ENCODE data around the gene TFPI. TPM values are rescaled to one million over a fixed set of nuclear protein-coding genes. Genes with fewer than 3 reads are reported as not detected.

The TFPI gene
- total RNA-seq, 2 donors from 2014 or later: 33.0 to 34.3 TPM

DNA sequence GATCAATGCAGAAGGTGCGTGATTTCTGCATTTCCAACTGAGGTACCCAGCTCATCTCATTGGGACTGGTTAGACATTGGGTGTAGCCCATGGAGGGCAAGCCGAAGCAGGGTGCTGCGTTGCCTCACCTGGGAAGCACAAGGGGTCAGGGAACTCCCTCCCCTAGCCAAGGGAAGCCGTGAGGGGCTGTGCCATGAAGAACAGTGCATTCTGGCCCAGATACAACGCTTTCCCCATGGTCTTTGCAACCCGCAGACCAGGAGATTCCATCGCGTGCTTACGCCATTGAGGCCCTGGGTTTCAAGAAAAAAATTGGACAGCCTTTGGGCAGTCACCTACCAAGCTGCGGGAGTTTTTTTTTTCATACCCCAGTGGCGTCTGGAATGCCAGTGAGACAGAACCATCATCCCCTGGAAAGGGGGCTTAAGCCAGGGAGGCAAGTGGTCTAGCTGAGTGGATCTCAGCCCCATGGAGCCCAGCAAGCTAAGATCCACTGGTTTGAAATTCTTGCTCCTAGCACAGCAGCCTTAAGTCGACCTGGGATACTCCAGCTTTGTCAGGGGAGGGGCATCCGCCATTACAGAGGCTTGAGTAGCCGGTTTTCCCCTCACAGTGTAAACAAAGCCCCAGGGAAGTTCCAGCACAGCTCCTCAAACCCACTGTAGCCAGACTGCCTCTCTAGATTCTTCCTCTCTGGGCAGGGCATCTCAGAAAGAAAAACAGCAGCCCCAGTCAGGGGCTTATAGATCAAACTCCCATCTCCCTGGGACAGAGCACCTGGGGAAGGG lies 21.7 kb downstream of the TFPI start:
- H3K4me1 ChIP-seq (ENCODE audit: control insufficient read depth, insufficient read depth, low read length): peaks cover 3% of the 10 kb centered on the region
- H3K27ac ChIP-seq (ENCODE audit: low read depth, low read length): no peak overlapping the region
- Mint-ChIP-seq H3K4me3 (no peak overlapping the region), H3K4me1 (peaks cover 22% of the 10 kb centered on the region), H3K27ac (peak overlapping the region; percentile 83), H3K27me3 (ENCODE audit: insufficient read depth) (peaks cover 1% of the 10 kb centered on the region), H3K36me3 (ENCODE audit: low read depth) (peaks cover 36% of the 10 kb centered on the region), H3K9me3 (peaks cover 46% of the 10 kb centered on the region)
- H3K36me3 ChIP-seq (ENCODE audit: control insufficient read depth, insufficient read depth, low read length): no peaks in the 10 kb centered on the region
- H3K27me3 ChIP-seq (ENCODE audit: control insufficient read depth, insufficient read depth, low read length, poor library complexity, severe bottlenecking): no peaks in the 10 kb centered on the region
- H3K9ac ChIP-seq (ENCODE audit: extremely low read depth, low read length, poor library complexity, severe bottlenecking): no peak overlapping the region
- WGBS, 2 experiments (ENCODE audit: insufficient coverage in 1 of 2, insufficient read length in 1 of 2): 91 to 92% methylated on average over 11 to 14 of the region's 14 CpGs
- TF ChIP-seq CTCF (conservative IDR thresholded peaks at IDR 0.05): no peak
- H3K4me3 ChIP-seq (ENCODE audit: low read length): no peak overlapping the region
- H3K9me3 ChIP-seq (ENCODE audit: control insufficient read depth, low read length): peaks cover 2% of the 10 kb centered on the region
- no peak for DNase-seq

DNA sequence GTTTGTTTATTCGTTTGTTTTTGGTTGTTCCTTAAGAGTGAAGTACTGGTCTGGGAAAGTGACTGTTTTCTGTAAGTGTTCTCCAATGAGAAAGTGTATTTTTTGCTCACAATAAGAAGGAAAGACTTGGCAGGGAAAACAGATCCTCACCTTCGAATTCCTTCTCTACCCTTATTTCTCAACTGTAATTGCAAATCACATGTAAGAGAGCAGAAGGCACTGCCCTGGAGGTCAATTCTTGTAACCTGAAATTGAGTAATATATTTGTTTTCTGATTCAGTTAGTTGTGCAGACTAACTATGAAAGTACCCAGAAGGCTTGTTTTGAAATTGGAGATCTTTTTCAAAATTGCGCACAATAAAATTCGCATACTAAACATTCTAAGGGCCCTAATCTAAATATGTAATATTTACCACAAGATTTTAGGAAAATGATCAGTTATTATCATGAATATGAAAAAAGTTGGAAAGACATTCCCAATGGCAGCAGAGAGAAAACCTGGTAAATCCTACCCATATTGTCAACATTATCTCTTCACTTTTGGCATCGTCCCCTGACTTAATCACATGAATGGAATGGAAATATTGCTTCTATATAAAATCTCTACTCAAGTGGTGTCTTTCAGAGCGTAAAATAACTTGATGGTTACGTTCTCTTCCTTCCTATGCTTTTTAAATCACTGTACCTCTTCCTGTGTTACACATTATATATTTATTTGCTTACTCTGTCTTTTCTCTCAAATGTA lies 24.1 kb downstream of the TFPI start:
- Mint-ChIP-seq H3K27me3 (ENCODE audit: insufficient read depth) (no peaks in the 10 kb centered on the region), H3K27ac (no peak overlapping the region), H3K36me3 (ENCODE audit: low read depth) (peaks cover 20% of the 10 kb centered on the region), H3K9me3 (peaks cover 25% of the 10 kb centered on the region), H3K4me1 (peaks cover 42% of the 10 kb centered on the region), H3K4me3 (no peak overlapping the region)
- H3K9me3 ChIP-seq (ENCODE audit: control insufficient read depth, low read length): no peaks in the 10 kb centered on the region
- no peak overlapping the region for H3K27ac ChIP-seq (ENCODE audit: low read depth, low read length)
- WGBS, 2 experiments (ENCODE audit: insufficient coverage in 1 of 2, insufficient read length in 1 of 2): 97 to 100% methylated on average over 1 to 7 of the region's 7 CpGs
- H3K27me3 ChIP-seq (ENCODE audit: control insufficient read depth, insufficient read depth, low read length, poor library complexity, severe bottlenecking): no peaks in the 10 kb centered on the region
- no peak for DNase-seq
- no peak overlapping the region for H3K4me3 ChIP-seq (ENCODE audit: low read length)
- H3K36me3 ChIP-seq (ENCODE audit: control insufficient read depth, insufficient read depth, low read length): no peaks in the 10 kb centered on the region
- no peak for TF ChIP-seq CTCF (conservative IDR thresholded peaks at IDR 0.05)
- H3K9ac ChIP-seq (ENCODE audit: extremely low read depth, low read length, poor library complexity, severe bottlenecking): no peak overlapping the region
- peaks cover 3% of the 10 kb centered on the region for H3K4me1 ChIP-seq (ENCODE audit: control insufficient read depth, insufficient read depth, low read length)

DNA sequence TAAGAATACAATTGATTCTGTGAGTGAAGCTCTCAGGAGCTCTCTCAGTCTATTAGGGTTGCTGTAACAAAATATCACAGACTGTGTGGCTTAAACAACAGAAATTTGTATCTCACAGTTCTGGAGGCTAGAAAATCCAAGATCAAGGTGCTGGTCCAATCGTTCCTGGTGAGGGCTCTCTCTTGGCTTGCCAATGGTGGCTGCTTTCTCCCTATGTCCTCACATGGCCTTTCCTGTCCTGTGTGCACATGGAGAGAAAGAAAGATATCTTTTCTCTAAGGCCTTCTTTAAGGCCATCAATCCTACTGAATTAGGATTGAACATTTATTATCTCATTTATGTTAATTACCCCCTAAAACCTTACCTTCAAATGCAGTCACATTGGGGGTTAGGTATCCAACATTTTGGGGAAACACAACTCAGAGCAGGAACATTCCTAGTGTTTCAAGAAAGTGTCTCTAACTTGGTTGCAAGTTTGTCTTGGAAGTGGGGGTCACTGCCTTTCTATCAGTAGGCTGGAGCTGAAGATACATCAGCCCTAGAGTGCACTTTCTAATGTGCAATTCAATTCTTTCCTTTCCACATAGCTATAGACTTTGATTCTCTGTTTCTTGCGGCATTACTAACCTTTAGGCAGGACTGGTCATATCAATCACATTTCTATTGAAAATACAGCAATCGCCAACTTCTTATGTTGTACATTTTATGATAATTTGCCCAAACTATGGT lies 24.8 kb downstream of the TFPI start:
- H3K27me3 ChIP-seq (ENCODE audit: control insufficient read depth, insufficient read depth, low read length, poor library complexity, severe bottlenecking): no peaks in the 10 kb centered on the region
- peaks cover 13% of the 10 kb centered on the region for H3K36me3 Mint-ChIP-seq (ENCODE audit: low read depth)
- no peak overlapping the region for H3K9ac ChIP-seq (ENCODE audit: extremely low read depth, low read length, poor library complexity, severe bottlenecking)
- no peak overlapping the region for H3K4me3 Mint-ChIP-seq
- TF ChIP-seq CTCF (conservative IDR thresholded peaks at IDR 0.05): no peak
- peaks cover 17% of the 10 kb centered on the region for H3K9me3 Mint-ChIP-seq
- no peak overlapping the region for H3K27ac ChIP-seq (ENCODE audit: low read depth, low read length)
- H3K36me3 ChIP-seq (ENCODE audit: control insufficient read depth, insufficient read depth, low read length): no peaks in the 10 kb centered on the region
- 83 to 95% methylated on average over 1 to 3 of the region's 3 CpGs for WGBS, 2 experiments (ENCODE audit: insufficient coverage in 1 of 2, insufficient read length in 1 of 2)
- H3K9me3 ChIP-seq (ENCODE audit: control insufficient read depth, low read length): no peaks in the 10 kb centered on the region
- H3K27me3 Mint-ChIP-seq (ENCODE audit: insufficient read depth): no peaks in the 10 kb centered on the region
- no peak for DNase-seq
- H3K4me3 ChIP-seq (ENCODE audit: low read length): no peak overlapping the region
- H3K4me1 Mint-ChIP-seq: peaks cover 44% of the 10 kb centered on the region
- peaks cover 3% of the 10 kb centered on the region for H3K4me1 ChIP-seq (ENCODE audit: control insufficient read depth, insufficient read depth, low read length)
- H3K27ac Mint-ChIP-seq: no peak overlapping the region
